Gastroesophageal sphincter (tissue), 4 donors: Measurements from ENCODE around the gene GRID1. TPM values are rescaled to one million over a fixed set of nuclear protein-coding genes. Genes with fewer than 3 reads are reported as not detected.

Source experiments
- ATAC-seq: fragments of 150-250 bp; one replicate; pipeline ENCODE4 v1.9.1; 2016; ENCODE audit warnings: mild to moderate bottlenecking, moderate library complexity
- H3K27ac ChIP-seq, 4 donors: fragments of 200-600 bp; sonication (generic) in 3 of 4; 1 replicate in 3 of 4; 2 replicates in 1 of 4; pipeline ENCODE4 v1.5.1; 2016 to 2019
- H3K27me3 ChIP-seq: fragments of 200-600 bp; sonication (generic); one replicate; pipeline ENCODE4 v1.5.1; 2019
- H3K36me3 ChIP-seq, 2 donors: fragments of 200-600 bp; sonication (generic); one replicate each; pipeline ENCODE4 v1.5.1; 2019; ENCODE audit warnings: control low read depth in 1 of 2
- H3K4me1 ChIP-seq, 3 donors: fragments of 200-600 bp; sonication (generic); 1 replicate in 2 of 3; 2 replicates in 1 of 3; pipeline ENCODE4 v1.5.1; 2016 to 2019; ENCODE audit warnings: control low read depth in 2 of 3
- H3K4me3 ChIP-seq, 2 donors: fragments of 200-600 bp; sonication (generic); one replicate each; pipeline ENCODE4 v1.5.1; 2019; ENCODE audit warnings: mild to moderate bottlenecking in 1 of 2, moderate library complexity in 1 of 2
- H3K9me3 ChIP-seq, 3 donors: fragments of 200-600 bp; sonication (generic); one replicate each; pipeline ENCODE4 v1.5.1; 2017 to 2019; ENCODE audit warnings: control low read depth in 2 of 3
- EP300 ChIP-seq: sonication (generic); formaldehyde crosslinking; IDR thresholded peaks from one replicate; pipeline ENCODE4 v1.6.1; 2017; ENCODE audit warnings: antibody characterized with exemption, mild to moderate bottlenecking
- POLR2A ChIP-seq, 2 donors: fragments of 450-650 bp; IDR thresholded peaks; one replicate each; pipeline ENCODE4 v1.6.1; 2017; ENCODE audit warnings: antibody characterized with exemption in 2 of 2, mild to moderate bottlenecking in 2 of 2, moderate library complexity in 1 of 2
- POLR2AphosphoS5 ChIP-seq: sonication (generic); formaldehyde crosslinking; IDR thresholded peaks from one replicate; pipeline ENCODE4 v1.6.1; 2017; ENCODE audit warnings: antibody characterized with exemption
- WGBS, 2 donors: methylation state at CpG; one replicate each; pipeline ENCODE4 v1.1.5; 2018; ENCODE audit warnings: low coverage in 1 of 2; 5-methylcytosine and 5-hydroxymethylcytosine counted together
- total RNA-seq, 4 donors: library from RNA; depleted of rRNA; stranded (reverse); fragments of >200 nt; gene quantifications; one replicate each; pipeline ENCODE4 v1.1.0, GENCODE V29; 2016
- TF ChIP-seq, protein P1 (sequence below), 4 experiments: fragments of 200-600 bp in 2 of 4; fragments of 450-650 bp in 2 of 4; sonication (generic) in 1 of 4; IDR thresholded peaks; one replicate each; pipeline ENCODE4 v1.5.1; 2017 to 2019; ENCODE audit warnings: antibody characterized with exemption in 4 of 4, mild to moderate bottlenecking in 2 of 4, moderate library complexity in 2 of 4

Gene GRID1
- total RNA-seq, 4 donors from 2014 or later: 1.2 to 2.7 (median 1.7) TPM

DNA sequence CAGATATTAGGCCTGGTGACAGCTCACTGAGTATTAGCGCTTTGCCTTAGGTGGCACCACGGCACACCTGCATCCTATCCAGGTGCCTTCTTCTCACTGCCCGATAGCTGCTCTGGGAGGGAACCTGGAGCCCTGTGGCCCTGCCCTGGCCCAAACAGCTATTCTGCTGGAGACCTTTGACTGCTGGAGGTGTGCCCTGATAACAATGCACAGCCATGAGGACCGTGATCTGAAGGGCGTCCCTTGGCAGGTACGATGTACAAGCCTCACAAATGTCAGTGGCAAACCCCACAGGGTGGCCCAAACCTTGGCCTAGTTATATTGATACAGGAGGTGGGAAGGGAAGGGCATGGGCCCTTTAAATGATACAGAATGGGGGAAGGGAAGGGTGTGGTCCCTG, 259.5 kb downstream of the GRID1 start:
- Histone ChIP-seq H3K4me1 (no peaks in the 10 kb centered on the region), H3K27me3 (no peaks in the 10 kb centered on the region), H3K9me3 (no peaks in the 10 kb centered on the region), H3K36me3 (no peaks in the 10 kb centered on the region), H3K4me3 (no peak overlapping the region), H3K27ac (no peak overlapping the region)
- no peak for ATAC-seq
- 94 to 96% methylated on average over 3 to 5 of the region's 6 CpGs for WGBS, 2 donors
- TF ChIP-seq POLR2AphosphoS5: no peak
- no peak for TF ChIP-seq EP300
- TF ChIP-seq, protein P1, sequence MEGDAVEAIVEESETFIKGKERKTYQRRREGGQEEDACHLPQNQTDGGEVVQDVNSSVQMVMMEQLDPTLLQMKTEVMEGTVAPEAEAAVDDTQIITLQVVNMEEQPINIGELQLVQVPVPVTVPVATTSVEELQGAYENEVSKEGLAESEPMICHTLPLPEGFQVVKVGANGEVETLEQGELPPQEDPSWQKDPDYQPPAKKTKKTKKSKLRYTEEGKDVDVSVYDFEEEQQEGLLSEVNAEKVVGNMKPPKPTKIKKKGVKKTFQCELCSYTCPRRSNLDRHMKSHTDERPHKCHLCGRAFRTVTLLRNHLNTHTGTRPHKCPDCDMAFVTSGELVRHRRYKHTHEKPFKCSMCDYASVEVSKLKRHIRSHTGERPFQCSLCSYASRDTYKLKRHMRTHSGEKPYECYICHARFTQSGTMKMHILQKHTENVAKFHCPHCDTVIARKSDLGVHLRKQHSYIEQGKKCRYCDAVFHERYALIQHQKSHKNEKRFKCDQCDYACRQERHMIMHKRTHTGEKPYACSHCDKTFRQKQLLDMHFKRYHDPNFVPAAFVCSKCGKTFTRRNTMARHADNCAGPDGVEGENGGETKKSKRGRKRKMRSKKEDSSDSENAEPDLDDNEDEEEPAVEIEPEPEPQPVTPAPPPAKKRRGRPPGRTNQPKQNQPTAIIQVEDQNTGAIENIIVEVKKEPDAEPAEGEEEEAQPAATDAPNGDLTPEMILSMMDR (IDR thresholded peaks at IDR 0.05): no peak
- TF ChIP-seq POLR2A (IDR thresholded peaks at IDR 0.05): no peak

DNA sequence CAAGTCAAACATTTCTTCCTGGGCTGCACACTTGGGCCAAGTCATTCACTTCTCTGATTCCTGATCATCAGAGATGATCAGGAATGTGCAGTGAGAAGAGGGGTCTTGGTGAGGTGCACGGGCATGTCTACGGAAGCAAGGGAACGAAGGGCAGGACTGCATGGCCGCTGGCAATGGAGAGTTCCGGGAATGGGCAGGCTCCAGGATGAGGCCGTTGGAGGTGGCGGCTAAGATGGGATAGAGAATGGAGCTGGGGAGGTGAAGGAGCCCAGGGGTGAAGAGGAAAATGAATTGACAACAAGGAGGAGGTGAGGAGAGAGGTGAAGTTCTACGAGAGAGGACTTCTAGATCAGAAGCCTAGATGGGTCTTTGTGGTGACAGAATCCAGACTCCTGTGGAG, 260.0 kb downstream of the GRID1 start:
- Histone ChIP-seq H3K27me3 (no peaks in the 10 kb centered on the region), H3K27ac (no peak overlapping the region), H3K4me3 (no peak overlapping the region), H3K4me1 (no peaks in the 10 kb centered on the region), H3K36me3 (no peaks in the 10 kb centered on the region), H3K9me3 (no peaks in the 10 kb centered on the region)
- ATAC-seq: no peak
- TF ChIP-seq EP300 (no peak), POLR2A (IDR thresholded peaks at IDR 0.05) (no peak), POLR2AphosphoS5 (no peak)
- TF ChIP-seq, protein P1 (IDR thresholded peaks at IDR 0.05): no peak
- WGBS, 2 donors: 85 to 91% methylated on average over 3 to 5 of the region's 8 CpGs

DNA sequence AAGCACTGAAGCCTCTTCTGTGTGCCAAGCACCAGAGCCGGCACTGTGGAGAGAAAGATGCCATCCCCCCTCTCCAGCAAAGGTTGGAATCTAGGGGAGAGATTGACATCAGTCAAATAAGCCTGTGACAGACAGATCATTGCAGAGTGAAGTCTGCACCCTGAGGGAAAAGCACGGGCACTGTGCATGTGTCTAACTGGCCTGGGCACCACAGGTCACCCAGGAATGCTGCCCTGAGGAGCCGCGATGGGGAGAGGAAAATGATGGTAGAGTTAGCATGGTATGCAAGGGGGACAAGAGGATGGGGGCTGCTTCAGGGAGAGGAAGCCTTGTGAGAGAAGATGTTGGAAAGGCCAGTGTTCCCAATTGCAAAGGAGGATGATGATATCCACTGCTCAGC, 261.0 kb downstream of the GRID1 start:
- Histone ChIP-seq H3K9me3 (no peaks in the 10 kb centered on the region), H3K4me3 (no peak overlapping the region), H3K27ac (no peak overlapping the region), H3K4me1 (no peaks in the 10 kb centered on the region), H3K27me3 (no peaks in the 10 kb centered on the region), H3K36me3 (no peaks in the 10 kb centered on the region)
- TF ChIP-seq POLR2A (IDR thresholded peaks at IDR 0.05) (no peak), POLR2AphosphoS5 (no peak), EP300 (no peak)
- no peak for ATAC-seq
- WGBS, 2 donors: 93% methylated on average over 3 of the region's 4 CpGs; no CpG with 5 or more reads in 1 of the 2 donors

DNA sequence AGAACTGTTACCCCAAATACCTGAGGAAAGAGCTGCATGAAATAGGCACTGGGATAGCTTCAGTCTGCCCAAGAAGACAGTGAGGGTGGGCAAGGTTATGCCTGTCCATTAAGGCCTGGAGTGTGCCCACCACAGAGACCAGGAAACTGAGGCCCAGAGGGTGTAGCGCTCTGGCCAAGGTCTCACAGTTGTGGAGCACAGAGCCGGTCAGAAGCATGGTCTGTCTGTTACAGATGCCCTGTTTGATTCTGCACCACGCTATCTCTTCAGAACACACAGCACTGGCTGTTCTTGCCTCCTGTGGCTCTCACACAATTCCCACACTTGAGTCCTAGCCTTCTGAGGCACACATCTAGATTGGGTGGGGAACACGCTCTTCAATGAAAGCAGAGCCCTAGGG, 261.4 kb downstream of the GRID1 start:
- no peak for ATAC-seq
- H3K36me3 ChIP-seq: no peaks in the 10 kb centered on the region
- WGBS, 2 donors: 100% methylated on average over 1 of the region's 4 CpGs; no CpG with 5 or more reads in 1 of the 2 donors
- no peak overlapping the region for H3K27ac ChIP-seq
- no peaks in the 10 kb centered on the region for H3K27me3 ChIP-seq
- H3K4me3 ChIP-seq: no peak overlapping the region
- H3K9me3 ChIP-seq: no peaks in the 10 kb centered on the region
- no peaks in the 10 kb centered on the region for H3K4me1 ChIP-seq
- no peak for TF ChIP-seq EP300
- TF ChIP-seq, protein P1 (IDR thresholded peaks at IDR 0.05): no peak
- TF ChIP-seq POLR2A (IDR thresholded peaks at IDR 0.05): no peak
- no peak for TF ChIP-seq POLR2AphosphoS5

DNA sequence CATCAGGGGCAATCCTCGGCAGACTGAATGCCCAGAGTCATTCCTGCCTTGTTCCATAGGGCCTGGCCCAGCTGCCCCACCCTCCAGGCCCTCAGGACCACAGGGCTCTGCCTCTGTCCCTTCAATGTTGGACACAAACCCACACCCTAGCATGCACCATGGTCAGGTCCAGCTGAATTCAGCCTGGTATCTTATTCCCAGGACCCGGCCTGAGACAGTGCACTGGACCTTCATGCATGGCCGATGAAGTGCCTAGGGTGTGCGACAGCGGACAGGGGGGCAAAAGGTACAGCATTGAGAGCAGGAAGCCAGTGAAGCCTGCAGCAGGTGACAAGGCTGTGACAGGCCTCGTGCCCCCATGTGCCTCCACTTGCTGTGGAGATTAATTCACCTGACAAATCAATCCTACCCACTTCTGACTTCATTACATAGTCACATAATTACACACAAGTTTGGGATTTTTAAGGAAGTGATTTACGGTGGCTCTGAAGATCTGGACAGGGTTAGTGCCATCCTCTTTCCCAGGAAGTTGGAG, 261.9 kb downstream of the GRID1 start:
- TF ChIP-seq, protein P1 (IDR thresholded peaks at IDR 0.05): no peak
- TF ChIP-seq EP300 (no peak), POLR2A (IDR thresholded peaks at IDR 0.05) (no peak)
- ATAC-seq: no peak
- H3K4me1 ChIP-seq: no peaks in the 10 kb centered on the region
- WGBS, 2 donors: 90 to 100% methylated on average over 1 to 2 of the region's 7 CpGs
- no peaks in the 10 kb centered on the region for H3K36me3 ChIP-seq
- H3K27ac ChIP-seq: no peak overlapping the region
- no peak overlapping the region for H3K4me3 ChIP-seq
- no peaks in the 10 kb centered on the region for H3K27me3 ChIP-seq
- H3K9me3 ChIP-seq: no peaks in the 10 kb centered on the region
